Measurements from ENCODE around the gene PIGV.

DNA sequence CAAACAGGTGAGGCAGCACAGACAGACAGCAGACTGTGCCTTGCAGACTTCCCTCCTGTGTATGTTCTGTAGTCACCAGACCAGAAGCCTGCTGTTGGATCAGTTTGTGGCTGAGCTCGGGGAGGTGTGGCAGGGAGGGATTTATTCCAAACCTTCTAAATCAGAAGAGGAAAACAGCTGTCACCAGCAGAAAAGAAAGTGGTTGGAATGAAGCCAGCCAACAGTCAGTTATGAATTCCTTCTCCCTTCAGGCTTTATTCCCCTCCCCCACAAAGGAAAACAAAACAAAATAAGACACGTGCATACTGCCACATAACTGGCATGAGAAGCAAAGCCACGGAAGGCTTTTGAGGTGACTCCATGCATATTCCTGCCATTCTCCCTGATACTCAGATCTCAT, 19.0 kb upstream of the PIGV start:
- TF ChIP-seq POLR2A (IDR thresholded peaks at IDR 0.05), result no peak
- TF ChIP-seq, protein P1, sequence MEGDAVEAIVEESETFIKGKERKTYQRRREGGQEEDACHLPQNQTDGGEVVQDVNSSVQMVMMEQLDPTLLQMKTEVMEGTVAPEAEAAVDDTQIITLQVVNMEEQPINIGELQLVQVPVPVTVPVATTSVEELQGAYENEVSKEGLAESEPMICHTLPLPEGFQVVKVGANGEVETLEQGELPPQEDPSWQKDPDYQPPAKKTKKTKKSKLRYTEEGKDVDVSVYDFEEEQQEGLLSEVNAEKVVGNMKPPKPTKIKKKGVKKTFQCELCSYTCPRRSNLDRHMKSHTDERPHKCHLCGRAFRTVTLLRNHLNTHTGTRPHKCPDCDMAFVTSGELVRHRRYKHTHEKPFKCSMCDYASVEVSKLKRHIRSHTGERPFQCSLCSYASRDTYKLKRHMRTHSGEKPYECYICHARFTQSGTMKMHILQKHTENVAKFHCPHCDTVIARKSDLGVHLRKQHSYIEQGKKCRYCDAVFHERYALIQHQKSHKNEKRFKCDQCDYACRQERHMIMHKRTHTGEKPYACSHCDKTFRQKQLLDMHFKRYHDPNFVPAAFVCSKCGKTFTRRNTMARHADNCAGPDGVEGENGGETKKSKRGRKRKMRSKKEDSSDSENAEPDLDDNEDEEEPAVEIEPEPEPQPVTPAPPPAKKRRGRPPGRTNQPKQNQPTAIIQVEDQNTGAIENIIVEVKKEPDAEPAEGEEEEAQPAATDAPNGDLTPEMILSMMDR (IDR thresholded peaks at IDR 0.05), result no peak

Data from testis (tissue), 2 donors.